MG63 (cell line): ENCODE results near the gene KCNMA1. TPM values are rescaled to one million over a fixed set of nuclear protein-coding genes. Genes with fewer than 3 reads are reported as not detected.

Experiments used
- DNase-seq: peaks from one replicate; pipeline ENCODE4 v3.0.0-alpha.2; 2020
- H3K27me3 ChIP-seq: fragments of 250-450 bp; sonication (Bioruptor Pico); 2 replicates; pipeline ENCODE4 v1.5.1; 2020; ENCODE audit warnings: mild to moderate bottlenecking, moderate library complexity
- H3K36me3 ChIP-seq: fragments of 250-450 bp; sonication (Bioruptor Pico); 2 replicates; pipeline ENCODE4 v1.5.1; 2020; ENCODE audit warnings: mild to moderate bottlenecking, moderate library complexity
- H3K4me3 ChIP-seq: fragments of 250-450 bp; sonication (Bioruptor Pico); 2 replicates; pipeline ENCODE4 v1.5.1; 2020; ENCODE audit warnings: mild to moderate bottlenecking, moderate library complexity
- H3K9me3 ChIP-seq: fragments of 250-450 bp; sonication (Bioruptor Pico); 2 replicates; pipeline ENCODE4 v1.5.1; 2020; ENCODE audit warnings: mild to moderate bottlenecking, moderate library complexity
- total RNA-seq: library from RNA; depleted of rRNA; stranded (reverse); fragments of >200 nt; shearing (Covaris generic); gene quantifications from 2 replicates; pipeline ENCODE4 v1.2.3, GENCODE V29; 2014; ENCODE audit warnings: low replicate concordance

KCNMA1 gene
- total RNA-seq, 1 experiment from 2014 or later = 40.8 TPM

DNA sequence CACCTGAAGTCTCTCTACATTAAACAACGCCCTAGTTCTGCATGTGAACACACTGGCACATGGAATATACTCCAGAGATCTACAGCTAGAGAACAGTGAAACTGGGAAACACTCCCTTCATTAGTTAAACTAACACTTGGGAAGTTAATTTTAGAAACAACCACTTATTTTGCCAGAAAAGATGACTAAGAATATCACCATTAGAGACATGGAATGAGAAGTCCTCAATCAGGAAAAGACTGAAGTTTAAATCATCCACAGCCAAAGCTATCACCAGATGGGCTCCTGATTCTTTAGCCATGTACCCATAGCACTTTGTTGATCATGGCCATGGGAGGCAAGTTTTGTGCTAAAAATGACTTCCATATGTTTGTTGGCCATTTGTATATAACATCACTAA lies 719.5 kb downstream of the KCNMA1 start:
- no peak overlapping the region for H3K4me3 ChIP-seq
- H3K9me3 ChIP-seq = no peaks in the 10 kb centered on the region
- no peaks in the 10 kb centered on the region; the same call in 1 of the 2 replicates for H3K36me3 ChIP-seq
- DNase-seq = no peak
- H3K27me3 ChIP-seq = no peaks in the 10 kb centered on the region

DNA sequence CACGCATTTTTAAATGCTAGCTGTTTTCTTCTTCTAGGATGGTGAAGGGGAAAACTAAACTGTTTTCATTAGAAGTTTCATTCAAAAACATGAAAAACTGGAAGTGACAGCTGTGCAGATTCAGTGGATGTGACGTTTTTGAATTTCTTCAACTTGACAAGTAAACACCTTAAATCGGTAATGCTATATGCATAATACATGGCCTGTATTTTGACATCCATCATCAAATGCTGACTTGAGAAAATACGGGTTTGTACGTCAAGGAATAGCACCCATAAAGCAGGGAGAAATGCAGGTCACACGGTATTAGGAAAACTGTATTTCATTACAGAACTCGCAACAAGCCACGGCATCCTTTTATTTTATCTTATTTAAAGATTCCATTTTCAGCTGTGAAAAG lies 720.5 kb downstream of the KCNMA1 start:
- no peak for DNase-seq
- Histone ChIP-seq H3K27me3 (no peaks in the 10 kb centered on the region), H3K36me3 (no peaks in the 10 kb centered on the region; the same call in 1 of the 2 replicates), H3K9me3 (no peaks in the 10 kb centered on the region), H3K4me3 (no peak overlapping the region)

GRCh38 chr10:76916536-76916935 lies 721.1 kb downstream of the KCNMA1 start:
- no peak for DNase-seq
- Histone ChIP-seq H3K9me3 (no peaks in the 10 kb centered on the region), H3K27me3 (no peaks in the 10 kb centered on the region), H3K36me3 (no peaks in the 10 kb centered on the region; the same call in 1 of the 2 replicates), H3K4me3 (no peak overlapping the region)

DNA sequence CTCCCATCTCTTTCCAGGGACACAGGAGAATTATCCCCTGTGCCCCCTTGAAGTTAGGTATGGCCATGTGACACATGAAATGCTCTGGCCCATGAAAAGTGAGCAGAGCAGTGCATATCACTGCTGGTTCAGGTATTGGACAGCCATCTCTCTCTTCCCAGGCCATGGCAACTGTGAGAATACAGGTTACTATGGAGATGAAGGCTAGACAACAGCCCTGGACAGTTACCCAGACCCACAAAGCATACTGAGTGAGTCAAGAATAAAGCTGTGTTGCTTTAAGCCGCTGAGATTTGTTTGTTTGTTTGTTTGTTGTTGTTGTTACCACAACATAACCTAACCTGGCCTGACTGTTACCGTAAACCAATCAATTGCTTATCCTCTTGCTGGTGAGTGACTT lies 722.3 kb downstream of the KCNMA1 start:
- H3K36me3 ChIP-seq = peaks cover under 1% of the 10 kb centered on the region; the same call in 1 of the 2 replicates
- H3K27me3 ChIP-seq = no peaks in the 10 kb centered on the region
- no peak for DNase-seq
- no peaks in the 10 kb centered on the region for H3K9me3 ChIP-seq
- H3K4me3 ChIP-seq = no peak overlapping the region

DNA sequence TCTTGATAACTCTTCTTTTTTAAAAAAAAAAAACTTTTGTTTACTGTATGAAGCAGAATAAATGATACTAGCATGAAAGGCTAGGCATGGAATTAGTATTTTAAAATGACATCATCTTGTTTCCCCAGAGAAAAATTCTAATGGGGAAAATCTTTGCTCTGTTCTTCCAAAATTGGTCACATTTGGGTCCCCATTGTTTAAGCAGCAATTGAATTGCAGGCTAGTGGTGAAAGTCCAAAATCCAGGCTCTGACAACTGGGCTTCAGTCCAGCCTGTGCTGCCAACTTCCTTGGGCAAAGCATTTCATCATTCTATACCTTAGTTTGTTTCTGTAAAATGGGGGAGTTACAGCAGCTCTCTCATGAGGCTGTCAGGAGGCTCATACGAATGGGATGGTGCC lies 726.4 kb downstream of the KCNMA1 start:
- Histone ChIP-seq H3K36me3 (peaks cover 18% of the 10 kb centered on the region), H3K9me3 (no peaks in the 10 kb centered on the region), H3K27me3 (no peaks in the 10 kb centered on the region), H3K4me3 (no peak overlapping the region)
- DNase-seq = peak; percentile 8

GRCh38 chr10:76910184-76910962 lies 727.2 kb downstream of the KCNMA1 start:
- H3K27me3 ChIP-seq = no peaks in the 10 kb centered on the region
- H3K9me3 ChIP-seq = no peaks in the 10 kb centered on the region
- no peak overlapping the region for H3K4me3 ChIP-seq
- no peak for DNase-seq
- peaks cover 20% of the 10 kb centered on the region for H3K36me3 ChIP-seq

DNA sequence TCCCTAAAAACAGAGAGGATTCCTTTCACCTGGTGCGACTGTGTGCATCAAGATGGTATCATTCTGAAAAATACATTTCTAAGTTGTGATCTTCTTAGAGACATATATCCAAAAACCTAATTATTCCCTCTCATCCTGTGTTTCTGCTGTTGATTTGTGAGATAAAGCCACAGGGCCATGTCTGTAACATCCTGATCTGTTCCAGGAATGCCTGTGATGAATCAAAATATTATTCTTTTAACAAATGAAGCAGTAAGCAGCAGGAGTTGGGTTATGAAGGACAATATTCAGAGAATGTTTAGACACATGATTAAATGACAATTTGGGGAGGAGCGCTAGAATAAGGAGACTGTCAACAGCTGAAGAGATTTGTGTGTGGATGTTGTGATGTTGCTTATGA lies 731.4 kb downstream of the KCNMA1 start:
- Histone ChIP-seq H3K9me3 (no peaks in the 10 kb centered on the region), H3K27me3 (no peaks in the 10 kb centered on the region), H3K36me3 (peaks cover 23% of the 10 kb centered on the region), H3K4me3 (no peak overlapping the region)
- DNase-seq = no peak

- H3K27me3 ChIP-seq = no peaks in the 10 kb centered on the region
- DNase-seq = no peak
- no peak overlapping the region for H3K4me3 ChIP-seq
- H3K9me3 ChIP-seq = no peaks in the 10 kb centered on the region
- H3K36me3 ChIP-seq = peaks cover 21% of the 10 kb centered on the region
These were observed 732.4 kb downstream of the KCNMA1 start for GRCh38 chr10:76905251-76905650.

DNA sequence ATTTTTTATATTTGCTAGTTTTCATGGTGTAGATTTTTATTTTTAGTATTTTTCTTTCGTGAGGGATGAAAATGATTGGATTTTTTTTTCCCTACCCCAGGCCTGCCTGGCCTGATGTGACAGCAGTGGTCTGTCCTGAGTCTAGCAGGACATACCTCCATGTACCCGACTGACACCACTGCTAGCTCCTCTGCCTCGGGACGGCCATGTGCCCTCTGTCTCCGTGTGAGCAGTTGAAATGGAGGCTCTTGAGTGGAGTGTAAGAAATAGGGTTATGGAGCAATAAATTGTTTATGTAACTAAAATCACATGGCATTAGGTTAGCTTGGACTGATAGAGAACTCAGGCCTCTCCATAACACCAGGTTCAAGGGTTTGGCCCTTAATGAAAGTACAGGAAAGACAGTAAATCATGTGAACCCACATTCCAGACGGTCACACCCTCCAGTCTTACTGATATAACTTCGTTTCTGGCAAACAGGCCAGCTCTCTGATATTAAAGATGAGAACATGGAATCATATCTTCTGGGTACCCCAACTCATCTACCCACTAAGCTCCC lies 734.1 kb downstream of the KCNMA1 start:
- H3K9me3 ChIP-seq = no peaks in the 10 kb centered on the region
- no peaks in the 10 kb centered on the region for H3K27me3 ChIP-seq
- DNase-seq = no peak
- peaks cover 7% of the 10 kb centered on the region for H3K36me3 ChIP-seq
- H3K4me3 ChIP-seq = no peak overlapping the region

GRCh38 chr10:76902949-76903348 lies 734.7 kb downstream of the KCNMA1 start:
- Histone ChIP-seq H3K9me3 (no peaks in the 10 kb centered on the region), H3K36me3 (peaks cover 5% of the 10 kb centered on the region; the same call in 1 of the 2 replicates), H3K27me3 (no peaks in the 10 kb centered on the region), H3K4me3 (no peak overlapping the region)
- peak; percentile 33 for DNase-seq

GRCh38 chr10:76901701-76902100 lies 735.9 kb downstream of the KCNMA1 start:
- Histone ChIP-seq H3K27me3 (no peaks in the 10 kb centered on the region), H3K9me3 (no peaks in the 10 kb centered on the region), H3K36me3 (peaks cover 5% of the 10 kb centered on the region), H3K4me3 (no peak overlapping the region)
- DNase-seq = no peak

GRCh38 chr10:76899490-76899889 lies 738.1 kb downstream of the KCNMA1 start:
- H3K9me3 ChIP-seq = no peaks in the 10 kb centered on the region
- no peaks in the 10 kb centered on the region for H3K27me3 ChIP-seq
- H3K36me3 ChIP-seq = peaks cover 3% of the 10 kb centered on the region
- no peak overlapping the region for H3K4me3 ChIP-seq
- DNase-seq = no peak

DNA sequence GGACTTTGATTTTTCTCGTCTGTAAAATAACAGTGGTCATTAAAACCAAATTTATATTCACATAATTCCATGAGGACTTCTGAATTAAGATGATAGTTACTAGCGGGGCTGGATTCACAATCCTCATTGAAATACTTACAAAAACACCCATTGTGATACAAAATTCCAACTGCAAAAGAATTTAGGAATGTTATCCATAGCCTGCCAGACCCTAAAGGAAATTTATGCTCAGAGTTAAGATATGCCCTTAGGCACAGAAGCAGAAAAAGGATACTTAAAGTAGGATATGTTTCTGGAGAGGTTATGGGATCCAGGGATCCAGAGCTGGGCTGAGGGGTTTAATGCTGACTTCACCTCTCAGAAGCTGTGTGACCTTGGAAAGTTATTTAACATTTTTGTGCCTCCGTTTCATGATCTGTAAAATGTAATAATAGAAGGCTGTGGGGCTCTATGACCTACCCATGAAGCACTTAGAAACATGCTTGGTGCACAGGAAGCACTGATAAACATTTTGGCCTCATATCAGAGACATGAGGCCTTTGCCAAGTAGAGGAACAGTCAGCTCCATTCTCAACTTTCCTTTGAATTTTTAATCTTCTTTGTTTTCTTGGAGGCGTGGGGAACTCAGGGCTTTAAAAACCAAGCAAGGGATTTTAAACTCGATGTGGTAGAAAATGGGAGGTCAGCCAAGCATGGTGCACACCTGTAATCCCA lies 744.7 kb downstream of the KCNMA1 start:
- no peak for DNase-seq
- H3K4me3 ChIP-seq = no peak overlapping the region

GRCh38 chr10:76887223-76888010 lies 750.2 kb downstream of the KCNMA1 start:
- Histone ChIP-seq H3K9me3 (no peaks in the 10 kb centered on the region), H3K36me3 (peaks cover 17% of the 10 kb centered on the region), H3K27me3 (no peaks in the 10 kb centered on the region), H3K4me3 (no peak overlapping the region)
- no peak for DNase-seq

More for the DNA sequence above, 744.7 kb downstream of the KCNMA1 start:
- no peaks in the 10 kb centered on the region for H3K27me3 ChIP-seq
- no peaks in the 10 kb centered on the region for H3K9me3 ChIP-seq
- peaks cover 9% of the 10 kb centered on the region for H3K36me3 ChIP-seq

GRCh38 chr10:76885816-76886215 lies 751.8 kb downstream of the KCNMA1 start:
- DNase-seq = peak; percentile 4
- no peaks in the 10 kb centered on the region for H3K9me3 ChIP-seq
- H3K4me3 ChIP-seq = no peak overlapping the region
- H3K27me3 ChIP-seq = no peaks in the 10 kb centered on the region
- peaks cover 17% of the 10 kb centered on the region for H3K36me3 ChIP-seq

GRCh38 chr10:76884673-76885275 lies 752.8 kb downstream of the KCNMA1 start:
- DNase-seq = no peak
- H3K27me3 ChIP-seq = no peaks in the 10 kb centered on the region
- H3K4me3 ChIP-seq = no peak overlapping the region
- no peaks in the 10 kb centered on the region for H3K9me3 ChIP-seq
- H3K36me3 ChIP-seq = peaks cover 17% of the 10 kb centered on the region
